Measurements from ENCODE around the gene ATF7IP2. TPM values are rescaled to one million over a fixed set of nuclear protein-coding genes. Genes with fewer than 3 reads are reported as not detected.
A peak's percentile ranks its signal among the peaks of the same experiment; 100 is the strongest.

ATF7IP2 gene
- total RNA-seq, 1 donor from 2014 or later: 8.6 TPM

DNA sequence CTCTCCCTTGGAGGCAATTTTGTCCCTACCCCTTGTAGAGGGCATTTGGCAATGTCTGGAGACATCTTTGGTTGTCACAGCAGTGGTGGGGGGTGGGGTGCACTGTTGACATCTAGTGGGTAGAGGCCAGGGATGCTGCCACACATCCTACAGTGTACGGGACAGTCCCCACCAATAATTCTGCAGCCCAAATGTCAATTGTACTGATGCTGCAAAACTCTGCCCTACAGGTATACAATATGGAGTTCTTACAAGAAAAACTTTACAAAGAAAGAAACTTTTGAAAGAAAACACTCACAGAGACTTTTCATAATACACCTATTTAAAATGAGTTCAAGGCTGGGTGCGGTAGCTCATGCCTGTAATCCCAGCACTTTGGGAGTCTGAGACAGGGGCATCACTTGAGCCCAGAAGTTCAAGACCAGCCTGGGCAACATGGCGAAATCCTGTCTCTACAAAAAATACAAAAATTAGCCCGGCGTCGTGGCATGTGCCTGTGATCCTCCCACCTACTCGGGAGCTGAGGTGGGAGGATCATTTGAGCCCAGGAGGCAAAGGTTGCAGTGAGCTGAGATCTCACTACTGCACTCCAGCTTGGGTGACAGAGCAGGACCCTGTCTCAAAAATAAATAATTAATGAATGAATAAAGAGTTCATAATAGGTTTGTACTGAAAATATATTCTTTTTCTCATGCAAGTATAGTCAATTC lies 135.2 kb downstream of the ATF7IP2 start:
- H3K4me3 ChIP-seq (ENCODE audit: insufficient read depth, low read depth, low read length): no peak overlapping the region
- peaks cover 2% of the 10 kb centered on the region for H3K27me3 Mint-ChIP-seq (ENCODE audit: low read depth, unreplicated experiment)
- no peaks in the 10 kb centered on the region for H3K4me1 ChIP-seq (ENCODE audit: insufficient read depth, low read length)
- H2AFZ ChIP-seq (ENCODE audit: low read depth, low read length): no peak overlapping the region
- DNase-seq (ENCODE audit: low read depth) (no peak), FAIRE-seq (no peak)
- H3K27ac Mint-ChIP-seq (ENCODE audit: unreplicated experiment): no peak overlapping the region
- no peaks in the 10 kb centered on the region for H3K36me3 ChIP-seq (ENCODE audit: insufficient read depth, low read length)
- TF ChIP-seq EZH2 (IDR thresholded peaks at IDR 0.05; ENCODE audit: insufficient read depth, low read length): no peak
- TF ChIP-seq, protein P1, sequence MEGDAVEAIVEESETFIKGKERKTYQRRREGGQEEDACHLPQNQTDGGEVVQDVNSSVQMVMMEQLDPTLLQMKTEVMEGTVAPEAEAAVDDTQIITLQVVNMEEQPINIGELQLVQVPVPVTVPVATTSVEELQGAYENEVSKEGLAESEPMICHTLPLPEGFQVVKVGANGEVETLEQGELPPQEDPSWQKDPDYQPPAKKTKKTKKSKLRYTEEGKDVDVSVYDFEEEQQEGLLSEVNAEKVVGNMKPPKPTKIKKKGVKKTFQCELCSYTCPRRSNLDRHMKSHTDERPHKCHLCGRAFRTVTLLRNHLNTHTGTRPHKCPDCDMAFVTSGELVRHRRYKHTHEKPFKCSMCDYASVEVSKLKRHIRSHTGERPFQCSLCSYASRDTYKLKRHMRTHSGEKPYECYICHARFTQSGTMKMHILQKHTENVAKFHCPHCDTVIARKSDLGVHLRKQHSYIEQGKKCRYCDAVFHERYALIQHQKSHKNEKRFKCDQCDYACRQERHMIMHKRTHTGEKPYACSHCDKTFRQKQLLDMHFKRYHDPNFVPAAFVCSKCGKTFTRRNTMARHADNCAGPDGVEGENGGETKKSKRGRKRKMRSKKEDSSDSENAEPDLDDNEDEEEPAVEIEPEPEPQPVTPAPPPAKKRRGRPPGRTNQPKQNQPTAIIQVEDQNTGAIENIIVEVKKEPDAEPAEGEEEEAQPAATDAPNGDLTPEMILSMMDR (IDR thresholded peaks at IDR 0.05; ENCODE audit: insufficient read depth, low read depth, low read length): no peak
- H3K9me3 Mint-ChIP-seq (ENCODE audit: unreplicated experiment): no peaks in the 10 kb centered on the region
- no peak overlapping the region for H3K4me3 Mint-ChIP-seq (ENCODE audit: unreplicated experiment)
- no peak overlapping the region for H3K4me2 ChIP-seq (ENCODE audit: low read length)
- no peak overlapping the region for H3K27ac ChIP-seq (ENCODE audit: low read depth, low read length)
- no peaks in the 10 kb centered on the region for H3K36me3 Mint-ChIP-seq (ENCODE audit: low read depth, unreplicated experiment)
- no peak overlapping the region for H3K9ac ChIP-seq (ENCODE audit: low read length)
- H3K27me3 ChIP-seq (ENCODE audit: insufficient read depth, low read length): no peaks in the 10 kb centered on the region
- H3K79me2 ChIP-seq (ENCODE audit: insufficient read depth, low read length): no peaks in the 10 kb centered on the region
- H3K9me3 ChIP-seq (ENCODE audit: insufficient read depth, low read depth, low read length): no peaks in the 10 kb centered on the region
- no peaks in the 10 kb centered on the region for H3K4me1 Mint-ChIP-seq (ENCODE audit: low read depth, unreplicated experiment)
- H4K20me1 ChIP-seq (ENCODE audit: insufficient read depth, low read length): no peaks in the 10 kb centered on the region

DNA sequence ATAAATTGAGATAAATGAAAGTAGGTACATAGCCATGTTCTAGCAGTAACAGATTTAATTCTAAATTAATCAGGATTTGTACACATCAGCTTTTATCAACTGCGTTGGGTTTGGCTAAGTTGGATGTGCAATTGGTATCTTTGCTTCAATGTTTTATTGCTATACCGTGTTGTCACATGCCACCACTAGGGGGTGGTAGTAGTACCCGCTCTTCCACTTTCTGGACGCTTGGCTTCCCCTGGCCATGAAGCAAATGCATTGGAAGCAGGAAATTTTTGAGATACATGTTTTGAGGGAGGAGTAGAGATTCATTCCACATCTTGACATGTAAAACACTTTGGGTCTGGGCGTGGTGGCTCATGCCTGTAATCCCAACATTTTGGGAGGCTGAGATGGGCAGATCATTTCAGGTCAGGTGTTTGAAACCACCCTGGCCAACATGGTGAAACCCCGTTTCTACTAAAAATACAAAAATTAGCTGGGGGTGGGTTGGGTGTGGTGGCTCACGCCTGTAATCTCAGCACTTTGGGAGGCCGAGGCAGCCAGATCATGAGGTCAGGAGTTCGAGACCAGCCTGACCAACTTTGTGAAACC lies 135.9 kb downstream of the ATF7IP2 start:
- no peaks in the 10 kb centered on the region for H3K9me3 ChIP-seq (ENCODE audit: insufficient read depth, low read depth, low read length)
- no peaks in the 10 kb centered on the region for H3K36me3 ChIP-seq (ENCODE audit: insufficient read depth, low read length)
- H3K4me1 ChIP-seq (ENCODE audit: insufficient read depth, low read length): no peaks in the 10 kb centered on the region
- no peak overlapping the region for H3K4me2 ChIP-seq (ENCODE audit: low read length)
- no peak overlapping the region for H3K27ac ChIP-seq (ENCODE audit: low read depth, low read length)
- no peak overlapping the region for H3K4me3 Mint-ChIP-seq (ENCODE audit: unreplicated experiment)
- no peak overlapping the region for H3K27ac Mint-ChIP-seq (ENCODE audit: unreplicated experiment)
- no peaks in the 10 kb centered on the region for H3K9me3 Mint-ChIP-seq (ENCODE audit: unreplicated experiment)
- H2AFZ ChIP-seq (ENCODE audit: low read depth, low read length): no peak overlapping the region
- H4K20me1 ChIP-seq (ENCODE audit: insufficient read depth, low read length): no peaks in the 10 kb centered on the region
- FAIRE-seq (no peak), DNase-seq (ENCODE audit: low read depth) (peak; percentile 29)
- H3K27me3 Mint-ChIP-seq (ENCODE audit: low read depth, unreplicated experiment): peaks cover 2% of the 10 kb centered on the region
- H3K9ac ChIP-seq (ENCODE audit: low read length): no peak overlapping the region
- no peaks in the 10 kb centered on the region for H3K4me1 Mint-ChIP-seq (ENCODE audit: low read depth, unreplicated experiment)
- H3K79me2 ChIP-seq (ENCODE audit: insufficient read depth, low read length): no peaks in the 10 kb centered on the region
- H3K27me3 ChIP-seq (ENCODE audit: insufficient read depth, low read length): no peaks in the 10 kb centered on the region
- H3K4me3 ChIP-seq (ENCODE audit: insufficient read depth, low read depth, low read length): no peak overlapping the region
- TF ChIP-seq, protein P1 (IDR thresholded peaks at IDR 0.05; ENCODE audit: insufficient read depth, low read depth, low read length): peak; percentile 84
- no peak for TF ChIP-seq EZH2 (IDR thresholded peaks at IDR 0.05; ENCODE audit: insufficient read depth, low read length)
- H3K36me3 Mint-ChIP-seq (ENCODE audit: low read depth, unreplicated experiment): no peaks in the 10 kb centered on the region

DNA sequence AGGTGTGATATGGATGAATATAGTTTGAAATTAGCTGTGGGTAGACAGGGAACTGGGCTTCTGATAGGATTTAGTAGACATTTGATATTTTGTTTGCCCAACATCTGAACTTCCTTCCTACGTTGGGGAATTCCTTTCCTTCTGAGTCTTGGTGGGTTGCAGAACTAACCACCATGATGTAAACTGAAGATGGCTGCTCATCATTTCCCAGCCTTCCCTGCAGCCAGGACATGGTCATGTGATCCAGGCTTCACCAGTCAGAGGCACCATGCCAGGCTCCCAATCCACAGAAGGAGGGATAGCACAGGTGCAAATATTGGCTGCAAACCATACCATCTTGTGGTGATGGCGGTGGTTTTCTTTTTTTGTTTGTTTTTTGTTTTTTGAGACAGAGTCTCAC lies 137.1 kb downstream of the ATF7IP2 start:
- Histone ChIP-seq H3K27me3 (ENCODE audit: insufficient read depth, low read length) (no peaks in the 10 kb centered on the region), H3K9ac (ENCODE audit: low read length) (no peak overlapping the region), H4K20me1 (ENCODE audit: insufficient read depth, low read length) (no peaks in the 10 kb centered on the region), H3K4me1 (ENCODE audit: insufficient read depth, low read length) (no peaks in the 10 kb centered on the region), H3K4me3 (ENCODE audit: insufficient read depth, low read depth, low read length) (no peak overlapping the region), H3K36me3 (ENCODE audit: insufficient read depth, low read length) (no peaks in the 10 kb centered on the region), H3K79me2 (ENCODE audit: insufficient read depth, low read length) (no peaks in the 10 kb centered on the region), H2AFZ (ENCODE audit: low read depth, low read length) (no peak overlapping the region), H3K27ac (ENCODE audit: low read depth, low read length) (no peak overlapping the region), H3K4me2 (ENCODE audit: low read length) (no peak overlapping the region), H3K9me3 (ENCODE audit: insufficient read depth, low read depth, low read length) (no peaks in the 10 kb centered on the region)
- Mint-ChIP-seq H3K4me1 (ENCODE audit: low read depth, unreplicated experiment) (no peaks in the 10 kb centered on the region), H3K27ac (ENCODE audit: unreplicated experiment) (no peak overlapping the region), H3K9me3 (ENCODE audit: unreplicated experiment) (no peaks in the 10 kb centered on the region), H3K4me3 (ENCODE audit: unreplicated experiment) (no peak overlapping the region), H3K36me3 (ENCODE audit: low read depth, unreplicated experiment) (no peaks in the 10 kb centered on the region), H3K27me3 (ENCODE audit: low read depth, unreplicated experiment) (no peaks in the 10 kb centered on the region)
- no peak for FAIRE-seq
- no peak for DNase-seq (ENCODE audit: low read depth)
- TF ChIP-seq, protein P1 (IDR thresholded peaks at IDR 0.05; ENCODE audit: insufficient read depth, low read depth, low read length): no peak
- TF ChIP-seq EZH2 (IDR thresholded peaks at IDR 0.05; ENCODE audit: insufficient read depth, low read length): no peak
